Caco-2 (cell line): ENCODE data around the gene NSDHL. TPM values are rescaled to one million over a fixed set of nuclear protein-coding genes. Genes with fewer than 3 reads are reported as not detected.

Experiments
- BruUV-seq: library from RNA; stranded (reverse); fragments of 400-500 nt; replicated peaks from 2 replicates; lab custom pipeline; 2021; lab: Mats Ljungman, UMichigan
- CTCF ChIA-PET: fragments of 300-600 bp; sonication (Branson Sonifier 250); formaldehyde crosslinking; loops from one replicate; lab custom pipeline; 2022; ENCODE audit warnings: antibody characterized with exemption; lab: Charles Lee
- POLR2A ChIA-PET: fragments of 300-600 bp; sonication (Branson Sonifier 250); formaldehyde crosslinking; loops from one replicate; lab custom pipeline; 2022; ENCODE audit warnings: antibody characterized with exemption; lab: Charles Lee
- DNase-seq, 2 experiments: peaks; one replicate each; pipeline versions ENCODE4 v3.0.0 to v3.0.0-alpha.2; 2020 to 2022
- H3K27me3 ChIP-seq: replicated peaks from 2 replicates; pipeline ENCODE4 v1.6.0; 2011; ENCODE audit warnings: low read length; ENCODE audit not compliant: control insufficient read depth, insufficient read depth
- H3K36me3 ChIP-seq: 2 replicates; pipeline ENCODE4 v1.5.1; 2011; ENCODE audit warnings: low read length; ENCODE audit not compliant: control insufficient read depth, insufficient read depth
- H3K4me1 ChIP-seq: fragments of 250-450 bp; sonication (Bioruptor Pico); 2 replicates; pipeline ENCODE4 v1.5.1; 2020; ENCODE audit warnings: mild to moderate bottlenecking
- H3K4me3 ChIP-seq: 2 replicates; pipeline ENCODE4 v1.5.1; 2011; ENCODE audit warnings: low read depth, mild to moderate bottlenecking, control low read depth, low read length
- H3K9me3 ChIP-seq: fragments of 250-450 bp; sonication (Bioruptor Pico); 2 replicates; pipeline ENCODE4 v1.5.1; 2020; ENCODE audit warnings: mild to moderate bottlenecking, moderate library complexity
- H3K27ac Mint-ChIP-seq: one replicate; pipeline ENCODE4 v1.8.0; 2022; ENCODE audit warnings: mixed read lengths; ENCODE audit not compliant: unreplicated experiment
- H3K27me3 Mint-ChIP-seq: one replicate; pipeline ENCODE4 v1.8.0; 2022; ENCODE audit warnings: mixed read lengths; ENCODE audit not compliant: insufficient read depth, unreplicated experiment
- H3K36me3 Mint-ChIP-seq: one replicate; pipeline ENCODE4 v1.8.0; 2022; ENCODE audit warnings: mild to moderate bottlenecking, mixed read lengths; ENCODE audit not compliant: insufficient read depth, unreplicated experiment
- H3K4me1 Mint-ChIP-seq: one replicate; pipeline ENCODE4 v1.8.0; 2022; ENCODE audit warnings: low read depth, mixed read lengths; ENCODE audit not compliant: unreplicated experiment
- H3K4me3 Mint-ChIP-seq: one replicate; pipeline ENCODE4 v1.8.0; 2022; ENCODE audit warnings: mild to moderate bottlenecking, moderate library complexity, mixed read lengths; ENCODE audit not compliant: unreplicated experiment
- H3K9me3 Mint-ChIP-seq: one replicate; pipeline ENCODE4 v1.8.0; 2022; ENCODE audit warnings: mixed read lengths; ENCODE audit not compliant: unreplicated experiment
- CTCF ChIP-seq, 2 experiments: fragments of 200-600 bp in 1 of 2; IDR thresholded peaks; 1 replicate in 1 of 2; 2 replicates in 1 of 2; pipeline versions ENCODE4 v1.5.1 to v1.8.0; 2011 to 2022; ENCODE audit warnings: antibody characterized with exemption in 1 of 2, control low read depth in 1 of 2, inconsistent platforms in 1 of 2, low read depth in 1 of 2, low read length in 1 of 2, mild to moderate bottlenecking in 1 of 2, moderate library complexity in 1 of 2; ENCODE audit not compliant: insufficient read depth in 1 of 2, severe bottlenecking in 1 of 2, unreplicated experiment in 1 of 2
- intact Hi-C: fragments of 100-400 bp; cut with micrococcal nuclease; formaldehyde crosslinking; loops from one replicate; pipeline ENCODE4 v1.10.0; 2022; ENCODE audit not compliant: unreplicated experiment
- total RNA-seq: library from RNA; stranded (reverse); gene quantifications from 2 replicates; pipeline ENCODE4 v1.2.3, GENCODE V29; 2022

Gene NSDHL
- total RNA-seq, 1 experiment from 2014 or later, result 34.9 TPM

GRCh38 chrX:152822383-152823086, 8.3 kb upstream of the NSDHL start:
- no peak for DNase-seq
- no peaks in the 10 kb centered on the region for H3K36me3 ChIP-seq
- intact Hi-C loops, result no loop called here
- ChIA-PET CTCF (no interaction called here), POLR2A (interaction anchor here (2.1 kb wide), 1 partner anchor 8 kb away, joined by 8 read pairs; the partner anchor contains the start of genes CETN2 and NSDHL)
- Mint-ChIP-seq H3K27ac (no peak overlapping the region), H3K27me3 (peaks cover 7% of the 10 kb centered on the region), H3K4me3 (no peak overlapping the region), H3K9me3 (no peaks in the 10 kb centered on the region), H3K36me3 (no peaks in the 10 kb centered on the region), H3K4me1 (no peaks in the 10 kb centered on the region)
- no peak for TF ChIP-seq CTCF (IDR thresholded peaks at IDR 0.05; ENCODE audit: insufficient read depth in 1 of 2, low read depth in 1 of 2, low read length in 1 of 2, severe bottlenecking in 1 of 2, unreplicated experiment in 1 of 2)
- H3K9me3 ChIP-seq, result no peaks in the 10 kb centered on the region
- no TSS peak for BruUV-seq
- 0 out of 2 replicates have a peak, but pooled peaks cover 1% of the 10 kb centered on the region for H3K27me3 ChIP-seq
- H3K4me3 ChIP-seq, result no peak overlapping the region
- H3K4me1 ChIP-seq, result no peaks in the 10 kb centered on the region

GRCh38 chrX:152823657-152824056, 7.2 kb upstream of the NSDHL start:
- BruUV-seq, result no TSS peak
- intact Hi-C loops, result no loop called here
- Histone ChIP-seq H3K36me3 (no peaks in the 10 kb centered on the region), H3K4me3 (no peak overlapping the region), H3K27me3 (0 out of 2 replicates have a peak, but pooled peaks cover 1% of the 10 kb centered on the region), H3K9me3 (no peaks in the 10 kb centered on the region), H3K4me1 (no peaks in the 10 kb centered on the region)
- TF ChIP-seq CTCF (IDR thresholded peaks at IDR 0.05; ENCODE audit: insufficient read depth in 1 of 2, low read depth in 1 of 2, low read length in 1 of 2, severe bottlenecking in 1 of 2, unreplicated experiment in 1 of 2), result no peak
- no peak overlapping the region for H3K4me3 Mint-ChIP-seq
- peaks cover 7% of the 10 kb centered on the region for H3K27me3 Mint-ChIP-seq
- CTCF ChIA-PET, result no interaction called here
- no peak for DNase-seq
- POLR2A ChIA-PET, result no interaction called here
- H3K4me1 Mint-ChIP-seq, result no peaks in the 10 kb centered on the region
- H3K9me3 Mint-ChIP-seq, result no peaks in the 10 kb centered on the region
- no peak overlapping the region for H3K27ac Mint-ChIP-seq
- no peaks in the 10 kb centered on the region for H3K36me3 Mint-ChIP-seq

- DNase-seq, result no peak
- Mint-ChIP-seq H3K4me1 (no peaks in the 10 kb centered on the region), H3K27me3 (peaks cover 7% of the 10 kb centered on the region), H3K4me3 (no peak overlapping the region), H3K9me3 (no peaks in the 10 kb centered on the region), H3K27ac (no peak overlapping the region), H3K36me3 (no peaks in the 10 kb centered on the region)
- ChIA-PET POLR2A (no interaction called here), CTCF (no interaction called here)
- BruUV-seq, result no TSS peak
- Histone ChIP-seq H3K9me3 (no peaks in the 10 kb centered on the region), H3K4me3 (no peak overlapping the region), H3K27me3 (0 out of 2 replicates have a peak, but pooled peaks cover 1% of the 10 kb centered on the region), H3K4me1 (no peaks in the 10 kb centered on the region), H3K36me3 (no peaks in the 10 kb centered on the region)
- intact Hi-C loops, result no loop called here
- TF ChIP-seq CTCF (IDR thresholded peaks at IDR 0.05; ENCODE audit: insufficient read depth in 1 of 2, low read depth in 1 of 2, low read length in 1 of 2, severe bottlenecking in 1 of 2, unreplicated experiment in 1 of 2), result no peak
Measured at GRCh38 chrX:152824841-152825374, 6.0 kb upstream of the NSDHL start.
